GM12801 (cell line): ENCODE measurements around the gene IFT122.

Experiments
- TF ChIP-seq, protein P1 (sequence below): IDR thresholded peaks from one replicate; pipeline ENCODE4 v1.5.1; 2011; ENCODE audit warnings: control low read depth; ENCODE audit not compliant: insufficient read length; ENCODE audit errors: extremely low read depth

The IFT122 gene

DNA sequence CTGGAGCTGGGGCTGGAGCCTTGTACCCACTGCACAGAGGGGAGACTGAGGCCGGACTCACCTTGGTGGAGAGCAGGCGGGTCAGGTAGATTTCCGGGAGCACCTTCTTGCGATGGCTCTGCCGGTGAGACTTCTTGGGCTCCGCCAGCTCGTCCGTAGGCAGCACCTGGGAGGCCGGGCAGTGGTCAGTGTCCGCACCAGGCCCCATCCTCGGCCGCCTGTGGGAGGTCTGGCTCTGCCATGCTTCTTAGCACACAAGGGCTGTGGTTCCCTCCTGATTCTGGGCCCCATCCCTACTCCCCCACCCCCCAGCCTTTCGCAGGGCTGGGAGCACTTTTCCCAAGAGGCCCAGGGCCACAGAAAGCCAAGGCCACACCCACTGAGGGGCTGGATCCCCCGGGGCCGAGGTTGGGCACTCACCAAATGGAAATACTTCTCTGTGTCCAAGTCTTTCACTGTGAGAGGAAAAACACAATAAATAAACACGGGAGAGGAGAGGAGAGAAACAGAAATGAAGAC, 120.3 kb downstream of the IFT122 start:
- TF ChIP-seq, protein P1, sequence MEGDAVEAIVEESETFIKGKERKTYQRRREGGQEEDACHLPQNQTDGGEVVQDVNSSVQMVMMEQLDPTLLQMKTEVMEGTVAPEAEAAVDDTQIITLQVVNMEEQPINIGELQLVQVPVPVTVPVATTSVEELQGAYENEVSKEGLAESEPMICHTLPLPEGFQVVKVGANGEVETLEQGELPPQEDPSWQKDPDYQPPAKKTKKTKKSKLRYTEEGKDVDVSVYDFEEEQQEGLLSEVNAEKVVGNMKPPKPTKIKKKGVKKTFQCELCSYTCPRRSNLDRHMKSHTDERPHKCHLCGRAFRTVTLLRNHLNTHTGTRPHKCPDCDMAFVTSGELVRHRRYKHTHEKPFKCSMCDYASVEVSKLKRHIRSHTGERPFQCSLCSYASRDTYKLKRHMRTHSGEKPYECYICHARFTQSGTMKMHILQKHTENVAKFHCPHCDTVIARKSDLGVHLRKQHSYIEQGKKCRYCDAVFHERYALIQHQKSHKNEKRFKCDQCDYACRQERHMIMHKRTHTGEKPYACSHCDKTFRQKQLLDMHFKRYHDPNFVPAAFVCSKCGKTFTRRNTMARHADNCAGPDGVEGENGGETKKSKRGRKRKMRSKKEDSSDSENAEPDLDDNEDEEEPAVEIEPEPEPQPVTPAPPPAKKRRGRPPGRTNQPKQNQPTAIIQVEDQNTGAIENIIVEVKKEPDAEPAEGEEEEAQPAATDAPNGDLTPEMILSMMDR = no peak

DNA sequence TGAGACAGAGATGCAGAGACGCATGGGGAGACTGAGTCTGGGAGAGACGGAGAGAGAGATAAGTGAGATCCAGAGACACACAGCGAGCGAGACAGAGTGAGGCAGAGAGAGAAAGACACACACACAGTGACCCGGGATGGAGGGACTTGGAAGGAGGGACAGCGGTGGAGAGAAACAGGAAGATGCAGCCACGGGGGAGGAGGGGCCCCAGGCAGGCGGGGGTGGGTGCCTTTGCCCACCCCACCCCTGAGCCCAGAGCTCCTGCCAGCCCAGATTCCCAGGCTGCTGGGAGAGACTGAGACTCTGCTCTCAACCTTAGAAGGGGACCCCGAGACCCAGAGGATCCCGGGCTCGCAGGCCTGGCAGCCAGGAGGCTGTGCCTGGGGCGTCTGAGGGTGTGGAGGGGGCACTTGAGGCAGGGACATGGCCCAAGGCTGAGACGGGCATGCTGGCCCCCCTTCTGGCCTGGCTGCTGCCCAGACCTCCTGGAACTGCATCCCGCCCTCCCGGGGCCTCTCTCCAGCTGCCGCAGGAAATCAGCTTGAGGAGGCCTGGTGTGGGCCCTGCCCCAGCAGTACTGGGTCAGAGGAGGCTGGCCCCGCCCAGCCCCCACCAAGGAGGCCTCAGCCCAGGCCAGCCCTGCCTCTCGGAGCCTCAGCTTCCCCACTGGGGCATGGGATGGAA, 121.0 kb downstream of the IFT122 start:
- TF ChIP-seq, protein P1 = no peak

DNA sequence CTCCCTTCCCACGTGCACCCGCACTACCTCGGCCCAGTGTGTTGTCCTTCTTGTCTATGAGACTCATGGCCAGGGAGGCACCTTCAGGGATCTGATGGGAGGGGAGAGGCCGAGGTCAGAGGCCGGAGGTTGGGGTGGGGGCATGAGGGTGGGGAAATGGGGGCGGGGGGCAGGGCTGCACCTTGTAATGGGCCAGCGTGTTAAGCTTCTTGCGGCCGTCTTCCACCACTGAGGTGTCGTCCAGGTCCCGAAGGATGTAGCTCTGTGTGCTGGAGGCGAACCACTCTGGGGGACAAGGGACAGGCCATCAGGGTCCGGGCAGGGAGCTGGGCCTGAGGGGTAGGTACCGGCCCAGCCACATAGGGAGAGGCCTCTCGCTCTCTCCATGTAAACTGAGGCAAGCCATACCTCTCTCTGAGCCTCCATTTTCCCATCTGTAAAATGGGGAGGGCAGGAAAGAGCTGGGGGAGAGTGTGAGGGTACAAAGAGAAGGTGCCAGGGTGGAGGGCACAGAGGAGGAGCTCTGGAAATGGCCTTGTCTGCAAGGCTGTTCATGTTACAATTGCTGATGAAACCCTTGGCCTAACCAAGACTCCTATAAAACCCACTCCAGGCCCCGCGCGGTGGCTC, 121.7 kb downstream of the IFT122 start:
- TF ChIP-seq, protein P1 = no peak

DNA sequence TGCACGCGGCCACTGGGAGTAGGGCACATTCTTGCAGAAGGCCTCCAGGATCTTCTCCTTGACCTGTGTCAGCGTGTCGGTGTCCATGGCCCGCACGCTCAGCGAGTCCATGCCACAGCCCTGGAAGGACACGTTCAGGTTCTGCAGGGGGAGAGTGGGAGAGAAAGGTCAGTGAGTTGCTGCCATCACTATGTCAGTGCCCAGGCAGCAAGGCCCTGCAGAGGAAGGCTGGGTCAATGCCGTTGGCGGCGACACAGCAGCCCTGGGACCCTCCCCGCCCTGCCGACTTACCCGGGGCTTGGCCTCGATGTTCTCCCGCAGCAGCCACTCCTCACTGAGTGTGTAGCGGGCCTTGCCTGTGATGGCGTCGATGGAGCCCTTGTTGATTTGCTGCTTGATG, 122.8 kb downstream of the IFT122 start:
- TF ChIP-seq, protein P1 = no peak

DNA sequence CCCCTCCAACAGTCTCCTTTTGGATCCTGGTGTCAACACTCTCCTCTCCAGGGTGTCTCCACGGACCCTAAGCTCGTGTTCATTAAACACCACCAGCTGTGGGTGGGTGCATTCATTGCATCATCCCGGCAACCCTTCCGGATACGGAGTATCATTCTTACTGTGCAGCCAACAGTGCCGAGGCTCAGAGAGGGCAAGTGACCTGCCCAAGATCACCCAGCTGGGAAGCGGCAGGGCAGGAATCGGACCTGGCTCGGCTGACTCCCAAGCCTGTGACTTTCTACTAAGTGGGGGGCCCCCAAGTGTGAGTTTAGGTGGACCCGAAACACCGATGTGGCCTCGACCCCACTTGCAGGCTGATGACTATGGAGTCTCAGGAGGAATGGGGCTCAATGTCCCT, 123.3 kb downstream of the IFT122 start:
- TF ChIP-seq, protein P1 = no peak

DNA sequence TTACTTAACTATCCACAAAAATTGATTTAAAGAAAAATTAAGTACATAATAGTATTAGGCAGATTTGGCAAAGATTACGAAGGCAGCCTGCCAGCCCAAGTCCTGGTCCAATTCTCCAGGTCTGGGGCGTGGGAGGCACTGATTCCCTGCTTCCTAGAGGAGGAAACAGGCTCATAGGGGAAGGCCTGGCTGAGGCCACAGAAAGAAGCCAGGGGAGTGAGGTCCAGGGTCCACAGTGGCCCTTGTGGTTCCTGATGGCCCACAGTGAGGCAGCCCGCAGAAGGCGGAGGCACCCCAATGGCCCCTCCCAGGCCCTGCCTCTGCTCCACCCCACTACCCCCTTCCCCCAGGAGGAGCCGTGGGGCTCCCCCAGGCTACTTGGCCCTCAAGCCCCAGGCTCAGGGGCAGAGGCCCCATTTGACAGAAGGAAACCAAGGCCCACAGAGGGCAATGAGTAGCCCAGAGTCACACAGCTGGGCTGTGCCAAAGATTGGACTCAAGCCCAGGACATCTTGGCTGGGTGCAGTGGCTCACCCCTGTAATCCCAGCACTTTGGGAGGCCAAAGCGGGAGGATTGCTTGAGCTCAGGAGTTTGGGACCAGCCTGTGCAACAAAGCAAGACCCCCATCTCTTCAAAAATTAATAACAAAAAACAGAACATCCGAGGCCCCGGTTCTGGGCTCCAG, 124.0 kb downstream of the IFT122 start:
- TF ChIP-seq, protein P1 = no peak

DNA sequence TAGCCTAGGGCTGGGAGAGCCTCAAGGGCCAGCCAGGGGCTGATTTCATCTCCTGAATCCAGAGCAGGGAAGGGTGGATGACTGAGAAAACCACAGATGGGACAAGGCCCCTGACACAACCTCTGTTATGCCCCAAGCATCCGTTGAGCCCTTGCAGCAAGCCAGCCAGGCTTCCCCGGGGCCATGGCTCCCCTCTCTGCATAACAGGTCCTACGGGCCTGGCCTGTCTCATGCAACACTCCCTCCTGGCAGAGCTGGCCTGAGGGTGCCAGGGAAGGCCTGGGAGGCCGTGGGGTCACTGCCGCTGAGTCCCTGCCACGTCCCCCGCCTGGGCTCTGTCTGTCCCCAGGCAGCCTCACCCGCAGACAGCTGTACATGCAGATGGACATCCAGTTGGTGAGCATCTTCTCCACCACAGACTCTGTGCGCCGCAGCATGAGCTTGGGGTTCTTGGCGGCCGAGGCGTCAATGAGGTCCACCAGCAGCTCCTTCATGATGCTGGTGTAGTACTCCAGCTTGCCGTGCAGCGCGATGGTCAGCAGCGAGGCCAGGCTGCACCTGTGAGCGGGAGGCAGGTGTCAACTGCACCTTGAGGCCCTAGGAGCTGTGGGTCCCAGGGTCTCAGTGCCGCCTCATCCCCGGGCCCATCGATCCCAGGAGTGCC, 125.1 kb downstream of the IFT122 start:
- TF ChIP-seq, protein P1 = no peak
